GM19240 (cell line): ENCODE data around the gene PSMA5.
"Not testable (repeated sequence)": the region's sequence is repeated elsewhere in the genome, so short reads cannot be mapped to it uniquely, and the experiment has no call there.

Source experiments
- DNase-seq: peaks from one replicate; pipeline ENCODE4 v3.0.0; 2011; ENCODE audit warnings: low spot score; ENCODE audit not compliant: insufficient read length

The PSMA5 gene

GRCh38 chr1:109433322-109433721 is 7.1 kb upstream of the PSMA5 start:
- no peak for DNase-seq

DNA sequence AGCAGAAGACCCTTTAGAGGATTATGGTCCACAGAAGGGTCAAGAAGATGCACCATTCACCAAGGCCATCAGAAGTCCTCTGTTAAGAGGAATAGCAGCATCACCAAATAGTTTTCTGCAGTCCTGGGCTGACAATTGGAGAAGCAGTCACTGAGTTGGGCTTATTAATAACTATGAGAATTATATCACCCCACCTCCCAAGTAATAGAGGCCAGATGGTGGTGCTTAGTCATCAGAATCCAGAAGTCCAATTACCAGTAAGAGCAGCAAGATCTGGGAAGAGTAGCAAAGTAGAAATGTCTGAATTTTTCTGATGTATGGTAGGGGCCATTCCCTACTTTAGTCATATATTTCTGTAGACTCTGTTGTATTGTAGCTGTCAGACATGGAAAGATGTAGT is 6.1 kb upstream of the PSMA5 start:
- DNase-seq, result no peak

GRCh38 chr1:109427171-109427467 is 871 bp upstream of the PSMA5 start:
- no peak for DNase-seq

DNA sequence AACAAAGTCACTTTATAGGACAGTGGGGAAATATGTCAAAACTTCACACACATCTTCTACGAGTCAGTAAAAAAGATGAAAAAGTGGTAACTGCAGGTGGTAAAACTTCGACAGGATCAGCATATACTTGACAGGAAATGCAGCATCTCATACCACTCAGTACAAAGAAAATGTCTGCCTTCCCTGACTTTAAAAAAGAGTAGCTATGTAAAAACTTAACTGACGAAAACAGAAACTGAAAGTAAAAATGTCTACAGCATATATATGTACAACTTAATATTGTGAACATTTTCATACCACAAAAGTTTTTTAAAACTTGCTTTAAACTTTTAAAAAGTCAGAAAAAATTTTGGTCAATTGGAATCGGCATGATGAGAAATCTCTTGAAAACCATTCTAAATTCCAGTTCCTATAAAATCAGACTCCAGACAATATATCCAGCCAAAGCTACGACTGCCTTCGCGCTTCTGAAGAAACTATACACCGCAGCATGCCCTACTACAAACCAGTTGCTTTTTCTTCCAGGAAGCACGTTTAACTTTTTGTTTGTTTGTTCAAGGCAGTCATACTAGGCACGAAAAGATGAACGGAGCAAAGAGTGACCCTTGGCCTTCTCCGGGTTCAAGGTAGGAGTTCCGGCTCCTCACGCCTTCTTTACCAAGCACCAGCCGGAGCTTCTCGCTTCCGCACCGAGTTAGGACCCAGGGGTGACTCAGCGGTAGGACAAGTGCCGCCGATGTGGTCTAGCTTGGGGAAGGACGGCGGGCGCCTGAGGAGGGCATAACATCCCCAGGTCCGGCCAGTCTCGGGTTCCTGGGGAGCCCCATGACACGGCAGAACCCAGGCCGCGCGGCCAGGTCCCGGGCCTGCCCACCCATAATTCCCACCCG is 612 bp downstream of the PSMA5 start:
- DNase-seq, result peak; percentile 3

DNA sequence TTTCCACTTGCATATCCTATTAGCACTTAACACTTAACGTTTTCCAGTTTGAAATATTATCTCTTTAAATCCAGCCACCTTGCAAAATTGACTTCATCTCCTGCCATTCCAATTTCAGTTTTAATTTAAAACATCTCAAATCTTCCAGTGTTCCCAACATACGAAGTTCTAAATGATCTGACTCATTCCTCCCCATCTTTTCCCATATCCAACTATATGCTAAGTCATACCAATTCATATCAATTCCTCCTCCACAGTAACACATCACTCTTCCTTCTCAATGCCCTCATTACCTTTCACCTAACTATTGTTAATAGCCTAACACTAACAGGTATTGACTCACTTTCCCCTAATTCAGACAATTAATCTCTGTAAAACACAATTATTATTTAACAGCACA is 2.8 kb downstream of the PSMA5 start:
- DNase-seq, result no peak

GRCh38 chr1:109412551-109412950 is 13.7 kb downstream of the PSMA5 start:
- no peak for DNase-seq

DNA sequence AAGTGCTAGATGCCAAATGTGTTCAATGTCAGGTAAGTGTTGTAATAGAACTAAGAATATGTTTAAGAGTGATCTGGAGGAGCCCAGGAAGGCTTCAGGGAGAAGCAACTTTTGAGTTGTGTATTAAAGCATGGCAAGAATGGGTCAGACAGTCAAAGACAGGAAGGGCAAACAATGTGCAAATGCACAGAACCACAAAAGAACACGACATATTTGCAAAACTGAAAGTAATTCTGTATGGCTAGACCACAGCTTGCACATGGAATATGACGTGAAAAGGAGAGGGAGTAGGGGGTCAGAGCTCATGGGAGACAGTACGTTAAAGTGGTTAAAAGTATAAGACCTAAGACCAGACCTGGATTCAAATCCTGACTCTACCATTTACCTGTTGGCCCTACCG is 21.4 kb downstream of the PSMA5 start:
- DNase-seq, result no peak

DNA sequence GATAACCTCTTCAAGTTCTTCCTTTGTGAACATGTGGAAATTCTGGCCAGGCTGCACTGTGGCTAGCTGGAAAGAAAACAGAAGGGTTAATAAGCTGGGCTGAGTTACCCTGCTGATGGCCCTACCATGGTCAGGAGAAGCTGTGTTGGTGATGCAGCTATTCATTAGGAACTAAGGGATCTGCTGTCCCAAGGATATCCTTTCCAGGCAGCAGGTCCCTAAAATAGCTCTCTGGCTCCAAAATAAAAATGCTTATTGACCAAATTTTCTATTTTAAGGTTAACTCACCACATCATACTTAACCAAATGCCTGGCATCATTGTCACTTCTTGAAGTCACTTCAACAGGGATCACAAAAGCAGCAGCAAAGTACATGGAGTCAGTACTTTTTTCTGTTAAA is 24.2 kb downstream of the PSMA5 start:
- no peak for DNase-seq

- no peak for DNase-seq
Measured at GRCh38 chr1:109400035-109400655, 26.1 kb downstream of the PSMA5 start.

DNA sequence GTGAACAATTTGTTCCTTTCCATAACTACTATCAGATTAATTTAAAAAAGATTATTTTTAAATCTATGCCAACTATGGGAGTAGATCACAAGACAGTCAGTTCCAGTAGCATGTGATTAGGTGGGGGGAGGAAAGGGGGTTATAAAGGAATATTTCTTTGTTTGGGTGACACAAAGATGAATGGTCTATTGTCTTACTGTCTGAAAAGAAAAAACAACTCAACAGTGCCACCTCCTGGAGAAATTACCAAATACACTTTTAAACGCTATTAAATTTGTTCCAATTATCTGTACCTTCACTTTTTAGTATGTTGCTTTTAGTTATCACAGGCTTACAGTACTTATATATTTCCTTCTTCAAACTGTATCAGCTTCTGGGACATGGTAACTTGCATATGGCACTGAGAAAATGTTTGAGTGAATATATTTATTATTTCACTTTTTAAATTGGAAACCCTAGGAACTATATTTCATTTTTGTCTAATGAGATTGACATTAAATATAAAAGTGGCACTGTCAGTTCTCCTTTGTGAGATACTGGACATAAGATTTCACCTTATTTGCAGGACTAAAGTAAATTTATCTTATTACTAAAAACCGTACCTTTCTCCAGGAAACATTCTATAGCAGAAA is 26.8 kb downstream of the PSMA5 start:
- no peak for DNase-seq

DNA sequence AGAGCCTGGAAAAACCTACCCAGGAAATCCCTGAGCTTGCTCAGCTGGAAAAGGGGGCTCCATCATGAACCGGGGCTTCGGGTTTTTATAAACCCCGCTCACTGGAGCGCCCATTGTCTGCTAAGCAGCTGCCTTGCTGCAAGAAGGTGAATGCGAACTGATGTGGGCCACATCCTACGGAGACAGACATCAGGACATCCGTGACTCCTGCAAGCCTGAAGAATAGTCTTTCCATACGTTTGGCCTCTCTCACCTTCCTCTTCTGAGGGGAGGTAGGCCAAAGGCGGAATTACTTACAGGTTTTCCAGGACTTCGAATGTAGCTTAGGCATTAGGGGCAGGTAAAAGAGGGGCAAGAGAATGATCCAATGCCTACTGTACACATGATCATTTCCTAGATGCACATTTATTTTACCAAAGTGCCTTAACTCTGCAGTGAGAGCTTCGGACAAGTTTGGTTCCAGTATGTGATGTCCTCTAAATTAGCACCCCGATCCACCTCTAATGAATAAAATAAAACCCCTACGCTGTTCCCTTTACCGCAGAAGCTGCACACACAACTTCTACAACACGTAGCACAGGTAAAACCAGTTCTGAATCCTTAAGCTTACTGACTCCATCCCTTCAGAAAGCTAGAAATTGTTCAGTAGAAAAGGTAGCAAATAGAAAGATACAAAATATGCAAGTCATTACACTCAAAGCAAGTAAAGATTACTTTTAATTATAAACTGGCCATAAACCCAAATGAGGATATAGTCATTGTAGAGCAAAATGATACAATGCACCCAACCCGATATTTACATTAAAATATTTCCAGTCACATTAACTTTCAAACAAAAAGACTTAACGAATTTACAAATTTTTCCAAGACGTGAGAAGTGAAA is 27.7 kb downstream of the PSMA5 start:
- DNase-seq, result no peak

DNA sequence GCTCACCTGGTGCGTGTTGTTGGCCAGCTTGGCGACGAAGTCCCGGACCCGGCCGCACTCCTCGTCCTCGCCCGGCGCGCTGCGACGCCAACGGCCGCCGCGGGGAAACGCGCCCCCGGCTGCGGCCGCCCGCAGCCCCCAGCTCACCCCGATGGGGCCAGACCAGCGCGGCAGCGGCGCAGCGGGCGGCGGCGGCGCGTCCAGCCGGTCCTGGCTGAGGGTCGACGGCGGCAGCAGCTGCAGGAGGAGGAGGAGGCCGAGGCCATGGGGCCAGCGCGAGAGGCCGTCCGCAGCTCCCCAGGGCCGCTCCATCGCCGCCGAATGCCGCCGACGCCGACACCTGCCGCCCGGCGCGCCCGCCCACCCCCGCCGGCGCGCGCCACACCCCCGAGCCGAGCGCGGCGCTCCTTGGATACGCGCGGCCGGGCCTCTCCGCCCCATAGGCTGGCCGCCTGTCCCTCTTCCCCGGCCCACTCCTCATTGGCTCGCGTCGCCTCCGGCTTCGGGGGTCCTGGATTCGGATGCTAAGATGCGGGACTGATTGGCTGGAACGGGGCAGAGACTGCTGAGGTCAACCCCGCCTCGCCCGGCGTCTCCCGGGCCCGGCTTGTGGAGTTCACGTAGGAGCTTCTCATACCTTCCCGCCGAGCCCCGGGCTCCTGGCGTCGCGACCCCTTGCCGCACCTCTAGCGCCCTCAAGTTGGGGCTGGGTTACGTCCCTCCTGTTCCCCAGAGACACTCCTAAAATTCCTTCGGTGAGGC is 28.5 kb downstream of the PSMA5 start, which contains the start of gene SORT1:
Gene SORT1, minus strand, starts transcription at position 338 of the 762 bp plus-strand sequence. Its CDS starts 26 bp downstream, at position 312.
- peak; percentile 41 for DNase-seq

DNA sequence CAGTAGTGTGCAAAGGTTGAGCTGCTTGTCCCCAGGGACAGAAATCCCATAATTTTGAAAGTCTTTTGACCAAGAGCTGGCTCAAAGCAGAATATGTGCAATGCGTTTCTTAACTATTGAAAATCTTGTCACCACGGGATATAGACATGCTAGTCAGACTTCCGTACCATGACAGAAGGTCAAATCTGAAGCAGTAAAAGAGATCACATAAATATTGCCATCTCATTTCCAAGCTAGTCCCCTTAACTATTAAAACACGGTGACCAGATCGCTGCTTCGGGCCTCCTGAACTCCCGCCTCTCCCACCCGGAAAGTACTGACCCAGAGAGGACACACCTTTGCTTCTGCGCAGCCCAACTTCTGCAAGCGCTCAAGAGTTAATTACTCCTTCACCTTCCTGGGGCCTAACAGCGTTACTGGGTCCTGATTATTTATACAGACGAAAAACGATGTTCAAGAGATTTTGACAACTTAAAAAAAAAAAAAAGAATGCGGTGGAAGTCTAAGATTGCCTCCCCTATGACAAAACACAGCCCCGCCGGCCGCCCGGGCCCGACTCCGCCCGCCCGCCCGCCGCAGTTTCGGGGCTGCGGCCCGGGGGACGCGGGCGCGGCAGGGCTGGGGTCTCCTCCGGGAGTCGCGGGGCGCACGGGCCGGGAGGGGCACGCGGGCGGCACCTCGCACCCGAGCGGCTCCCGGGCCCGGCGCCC is 29.2 kb downstream of the PSMA5 start:
- no peak for DNase-seq

- DNase-seq, result no peak
Measured at GRCh38 chr1:109396513-109396839, 29.8 kb downstream of the PSMA5 start.

- DNase-seq, result no peak
Measured at GRCh38 chr1:109395602-109396512, 30.4 kb downstream of the PSMA5 start.

GRCh38 chr1:109395282-109395599 is 31.0 kb downstream of the PSMA5 start:
- not testable (repeated sequence) for DNase-seq

- DNase-seq, result no peak
Measured at GRCh38 chr1:109394591-109395281, 31.5 kb downstream of the PSMA5 start.

DNA sequence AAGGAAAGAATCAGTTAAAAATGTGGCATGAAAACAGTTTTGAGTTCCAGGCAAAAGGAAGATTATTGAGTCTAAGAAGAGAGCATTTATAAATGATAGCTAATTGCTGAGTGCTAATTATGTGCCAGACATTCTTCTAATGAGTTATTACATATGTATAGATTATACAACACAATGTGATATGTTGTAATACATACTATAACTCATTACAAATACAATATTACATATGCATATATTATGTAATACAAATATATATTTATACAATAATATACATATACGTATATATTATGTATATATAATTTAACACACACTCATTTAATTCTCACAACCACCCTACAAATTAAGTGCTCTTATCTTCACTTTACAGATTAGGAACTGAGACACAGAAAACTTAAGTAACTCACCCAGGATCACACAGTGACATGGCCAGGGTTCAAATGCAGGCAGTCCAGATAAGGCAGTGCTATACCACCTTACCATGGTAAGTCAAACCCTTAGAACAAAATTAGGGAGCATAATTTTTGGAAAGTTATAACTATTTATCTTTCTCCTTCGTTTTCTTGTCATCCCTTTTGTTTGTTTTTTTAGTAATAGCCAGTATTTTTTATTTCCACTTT is 32.5 kb downstream of the PSMA5 start:
- no peak for DNase-seq
